GM20431 (cell line): ENCODE data around the gene CDKN2C.
"Not testable (repeated sequence)": the region's sequence is repeated elsewhere in the genome, so short reads cannot be mapped to it uniquely, and the experiment has no call there.

Source experiments
- in situ Hi-C: fragments of 300-500 bp; cut with MseI, MboI; formaldehyde crosslinking; loops from one replicate; pipeline ENCODE4 v1.15.0; 2020; ENCODE audit warnings: low sequenced_read_pairs; ENCODE audit not compliant: unreplicated experiment

Gene CDKN2C

GRCh38 chr1:50969611-50970508 lies at the start of gene CDKN2C:
TSS of gene CDKN2C (plus strand) at chr1:50970245. CDS start at chr1:50970369, 124 bp downstream.
- in situ Hi-C loops = no loop called here

GRCh38 chr1:50920409-50920808 lies 49.6 kb upstream of the CDKN2C start:
- in situ Hi-C loops = no loop called here

GRCh38 chr1:50921029-50921428 lies 49.0 kb upstream of the CDKN2C start:
- in situ Hi-C loops = no loop called here

- in situ Hi-C loops = no loop called here
Measured at GRCh38 chr1:50923564-50923963, 46.5 kb upstream of the CDKN2C start.

- in situ Hi-C loops = no loop called here
Measured at GRCh38 chr1:50929376-50929958, 40.6 kb upstream of the CDKN2C start.

GRCh38 chr1:50930193-50930592 lies 39.9 kb upstream of the CDKN2C start:
- in situ Hi-C loops = no loop called here

GRCh38 chr1:50930965-50931737 lies 38.9 kb upstream of the CDKN2C start:
- in situ Hi-C loops = no loop called here

GRCh38 chr1:50932043-50932442 lies 38.0 kb upstream of the CDKN2C start:
- in situ Hi-C loops = not testable (repeated sequence)

GRCh38 chr1:50933770-50934169 lies 36.3 kb upstream of the CDKN2C start:
- in situ Hi-C loops = not testable (repeated sequence)

- in situ Hi-C loops = no loop called here
Measured at GRCh38 chr1:50934838-50935237, 35.2 kb upstream of the CDKN2C start.

GRCh38 chr1:50935276-50935675 lies 34.8 kb upstream of the CDKN2C start:
- in situ Hi-C loops = not testable (repeated sequence)

GRCh38 chr1:50936321-50936720 lies 33.7 kb upstream of the CDKN2C start:
- in situ Hi-C loops = no loop called here

GRCh38 chr1:50940291-50940690 lies 29.8 kb upstream of the CDKN2C start:
- in situ Hi-C loops = no loop called here

- in situ Hi-C loops = no loop called here
Measured at GRCh38 chr1:50942334-50942733, 27.7 kb upstream of the CDKN2C start.

GRCh38 chr1:50949286-50949982 lies 20.6 kb upstream of the CDKN2C start:
- in situ Hi-C loops = no loop called here

- in situ Hi-C loops = no loop called here
Measured at GRCh38 chr1:50950396-50950795, 19.6 kb upstream of the CDKN2C start.

- in situ Hi-C loops = not testable (repeated sequence)
Measured at GRCh38 chr1:50952566-50952965, 17.5 kb upstream of the CDKN2C start.

- in situ Hi-C loops = no loop called here
Measured at GRCh38 chr1:50955116-50955515, 14.9 kb upstream of the CDKN2C start.

GRCh38 chr1:50959303-50959912 lies 10.6 kb upstream of the CDKN2C start:
- in situ Hi-C loops = no loop called here
